Ovary (tissue), 3 donors: ENCODE measurements around the gene CD209.

Experiments used
- CTCF ChIP-seq, 3 donors: fragments of 450-650 bp in 2 of 3; fragments of 200-600 bp in 1 of 3; IDR thresholded peaks; one replicate each; pipeline versions ENCODE4 v1.5.1 to v1.8.0; 2016 to 2022; ENCODE audit warnings: antibody characterized with exemption in 3 of 3, mild to moderate bottlenecking in 1 of 3
- POLR2A ChIP-seq: fragments of 450-650 bp; IDR thresholded peaks from one replicate; pipeline ENCODE4 v1.6.1; 2017; ENCODE audit warnings: antibody characterized with exemption, mild to moderate bottlenecking, moderate library complexity
- donor health status: DM: no; HTN: no; CAD: no.

- TF ChIP-seq CTCF (IDR thresholded peaks at IDR 0.05) (no peak), POLR2A (no peak)
Observed at GRCh38 chr19:7731218-7731595, 16.1 kb downstream of the CD209 start.
